K562 (cell line): Measurements from ENCODE around the gene PDGFC. TPM values are rescaled to one million over a fixed set of nuclear protein-coding genes. Genes with fewer than 3 reads are reported as not detected.

ENCODE experiments used
- ATAC-seq: fragments of 200-7000 bp; cut with Tn5 transposase; 3 replicates; pipeline ENCODE4 v1.9.1; 2020; ENCODE audit warnings: moderate library complexity
- BruUV-seq: library from RNA; stranded (reverse); fragments of 400-500 nt; replicated peaks from 2 replicates; lab custom pipeline; 2021; lab: Mats Ljungman, UMichigan
- CTCF ChIA-PET: fragments of 300-600 bp; formaldehyde crosslinking; extraction: SDS; loops from one replicate; lab custom pipeline; 2021; ENCODE audit warnings: low intra/inter-chr PET ratio; lab: Yijun Ruan, JAX
- POLR2A ChIA-PET: fragments of 300-600, 350-650 bp; sonication (Branson Sonifier 250); formaldehyde crosslinking; extraction: SDS; loops from one replicate; lab custom pipeline; 2021; ENCODE audit warnings: antibody characterized with exemption, inconsistent platforms; lab: Yijun Ruan, JAX
- DNase-seq, 4 experiments: peaks; one replicate each; pipeline versions ENCODE4 v3.0.0 to v3.0.0-alpha.2; 2011 to 2018; ENCODE audit warnings: low spot score in 3 of 4, mixed read lengths in 3 of 4; ENCODE audit errors: extremely low read depth in 1 of 4
- FAIRE-seq: peaks from 2 replicates; lab custom pipeline; 2011; peaks lifted over from hg19 to GRCh38; lab: Jason Lieb, UNC
- H2AFZ ChIP-seq: 2 replicates; pipeline ENCODE4 v1.6.0; 2011; ENCODE audit warnings: low read depth, low read length, control low read depth, inconsistent platforms
- H3K27ac ChIP-seq: fragments of 200-600 bp; 3 replicates; pipeline ENCODE4 v1.8.0; 2011; ENCODE audit warnings: low read depth, mild to moderate bottlenecking, control low read depth, inconsistent platforms, low read length, moderate library complexity, mixed read lengths; ENCODE audit errors: extremely low read depth
- H3K27me3 ChIP-seq, 2 experiments: fragments of 300-600 bp in 1 of 2; 2 replicates in 1 of 2; 3 replicates in 1 of 2; pipeline versions ENCODE4 v1.6.0 to v1.8.0; 2011; ENCODE audit warnings: inconsistent platforms in 2 of 2, low read length in 2 of 2, mild to moderate bottlenecking in 1 of 2, mixed read lengths in 1 of 2, moderate library complexity in 1 of 2; ENCODE audit not compliant: control insufficient read depth in 2 of 2, insufficient read depth in 2 of 2
- H3K36me3 ChIP-seq: fragments of 300-600 bp; 3 replicates; pipeline ENCODE4 v1.8.0; 2011; ENCODE audit warnings: mild to moderate bottlenecking, low read length, inconsistent platforms; ENCODE audit not compliant: control insufficient read depth, insufficient read depth
- H3K4me1 ChIP-seq, 2 experiments: fragments of 200-600 bp in 1 of 2; replicated peaks in 1 of 2; 2 replicates in 1 of 2; 3 replicates in 1 of 2; pipeline versions ENCODE4 v1.5.1 to v1.8.0; 2011; ENCODE audit warnings: inconsistent platforms in 2 of 2, low read length in 2 of 2, mild to moderate bottlenecking in 1 of 2, mixed read lengths in 1 of 2, moderate library complexity in 1 of 2; ENCODE audit not compliant: control insufficient read depth in 2 of 2, insufficient read depth in 2 of 2
- H3K4me2 ChIP-seq: 2 replicates; pipeline ENCODE4 v1.6.1; 2011; ENCODE audit warnings: low read length, control low read depth, inconsistent platforms, mixed read lengths; ENCODE audit not compliant: insufficient read depth
- H3K4me3 ChIP-seq: fragments of 200-600 bp; sonication (generic), shearing (Covaris generic); 2 replicates; pipeline ENCODE4 v1.5.1; 2016; ENCODE audit warnings: control low read depth, inconsistent platforms
- H3K79me2 ChIP-seq: fragments of 200-600 bp; 3 replicates; pipeline ENCODE4 v1.8.0; 2011; ENCODE audit warnings: low read length, inconsistent platforms; ENCODE audit not compliant: control insufficient read depth, insufficient read depth
- H3K9ac ChIP-seq, 2 experiments: 2 replicates each; pipeline versions ENCODE4 v1.6.0 to v1.6.1; 2011; ENCODE audit warnings: low read depth in 2 of 2, low read length in 2 of 2, control low read depth in 1 of 2, inconsistent platforms in 1 of 2, mild to moderate bottlenecking in 1 of 2, mixed read lengths in 1 of 2; ENCODE audit not compliant: insufficient read depth in 1 of 2
- H3K9me1 ChIP-seq: one replicate; pipeline ENCODE4 v1.6.0; 2011; ENCODE audit warnings: inconsistent platforms, mild to moderate bottlenecking, low read length, moderate library complexity; ENCODE audit not compliant: control insufficient read depth, insufficient read depth
- H3K9me3 ChIP-seq: replicated peaks from 2 replicates; pipeline ENCODE4 v1.5.1; 2011; ENCODE audit warnings: low read depth, low read length, inconsistent platforms; ENCODE audit not compliant: control insufficient read depth, insufficient read depth
- H4K20me1 ChIP-seq: replicated peaks from 2 replicates; pipeline ENCODE4 v1.6.1; 2011; ENCODE audit warnings: low read length, inconsistent platforms, mixed read lengths; ENCODE audit not compliant: control insufficient read depth, insufficient read depth
- ELF1 ChIP-seq: fragments of 200-800 bp; sonication (Bioruptor generic); IDR thresholded peaks from 2 replicates; pipeline ENCODE4 v1.6.1; 2016; ENCODE audit warnings: missing genetic modification characterization, missing compliant biosample characterization
- FOXM1 ChIP-seq, 2 experiments: fragments of 450-650 bp in 1 of 2; sonication (generic) in 1 of 2; formaldehyde crosslinking in 1 of 2; IDR thresholded peaks; 2 replicates each; pipeline versions ENCODE4 v1.6.1 to v1.9.0; 2017 to 2022; ENCODE audit warnings: low read depth in 2 of 2, mild to moderate bottlenecking in 2 of 2, missing genetic modification reagents in 1 of 2, moderate library complexity in 1 of 2
- KAT2B ChIP-seq: IDR thresholded peaks from one replicate; pipeline ENCODE4 v1.6.1; 2012; ENCODE audit warnings: low read depth, mild to moderate bottlenecking, control low read depth, inconsistent platforms, low read length, moderate library complexity
- MAX ChIP-seq: sonication (generic); formaldehyde crosslinking; IDR thresholded peaks from 2 replicates; pipeline ENCODE4 v1.9.0; 2022; ENCODE audit warnings: mild to moderate bottlenecking, missing genetic modification reagents
- MED1 ChIP-seq: sonication (generic); formaldehyde crosslinking; IDR thresholded peaks from 2 replicates; pipeline ENCODE4 v1.8.1; 2023; ENCODE audit warnings: missing genetic modification reagents, borderline replicate concordance
- NEUROD1 ChIP-seq: fragments of 150-350 bp; IDR thresholded peaks from 2 replicates; pipeline ENCODE4 v1.6.1; 2014; ENCODE audit warnings: borderline replicate concordance, low read length, low read depth; ENCODE audit not compliant: partially characterized antibody
- NFRKB ChIP-seq: fragments of 450-650 bp; IDR thresholded peaks from 2 replicates; pipeline ENCODE4 v1.6.1; 2016; ENCODE audit warnings: low read depth
- NR1H2 ChIP-seq: sonication (generic); formaldehyde crosslinking; IDR thresholded peaks from 2 replicates; pipeline ENCODE4 v1.4.0; 2020; ENCODE audit warnings: mild to moderate bottlenecking, missing genetic modification reagents
- RFX7 ChIP-seq: fragments of 250-450 bp; sonication (Bioruptor Pico); IDR thresholded peaks from 2 replicates; pipeline ENCODE4 v1.5.1; 2021; ENCODE audit warnings: mild to moderate bottlenecking
- TCF7 ChIP-seq: sonication (generic); IDR thresholded peaks from 2 replicates; pipeline ENCODE4 v1.6.1; 2016; ENCODE audit warnings: antibody characterized with exemption, borderline replicate concordance
- ZBTB43 ChIP-seq: sonication (generic); formaldehyde crosslinking; IDR thresholded peaks from 2 replicates; pipeline ENCODE4 v1.8.0; 2023; ENCODE audit warnings: mild to moderate bottlenecking, missing genetic modification reagents
- ZNF589 ChIP-seq: fragments of 200-800 bp; sonication (Bioruptor generic); IDR thresholded peaks from 2 replicates; pipeline ENCODE4 v1.6.1; 2016; ENCODE audit warnings: low read depth, missing genetic modification characterization, missing compliant biosample characterization
- ZNF644 ChIP-seq: fragments of 200-800 bp; sonication (Bioruptor generic); IDR thresholded peaks from 2 replicates; pipeline ENCODE4 v1.6.1; 2016; ENCODE audit warnings: low read depth, missing genetic modification characterization, missing compliant biosample characterization
- WGBS: fragments of 100-300 bp; shearing (Covaris generic); methylation state at CpG from one replicate; pipeline ENCODE4 v1.1.6; 2016; ENCODE audit warnings: low coverage, mixed read lengths; ENCODE audit not compliant: insufficient coverage; ENCODE audit errors: missing lambda C conversion rate; 5-methylcytosine and 5-hydroxymethylcytosine counted together
- in situ Hi-C: fragments of 300-500 bp; cut with MboI; formaldehyde crosslinking; loops from 4 replicates; pipeline ENCODE4 v1.15.0; 2018; ENCODE audit warnings: inconsistent platforms, mixed read lengths
- intact Hi-C: fragments of 100-400 bp; cut with micrococcal nuclease; formaldehyde crosslinking; loops from 2 replicates; pipeline ENCODE4 v1.14.2; 2022
- polyA plus RNA-seq, 8 experiments: library from polyadenylated mRNA; depleted of rRNA in 4 of 8; stranded (reverse) in 5 of 8; unstranded in 3 of 8; fragments of >200 nt; fragmentation: Nextera tagmentation in 2 of 8; fragmentation: Illumina TruSeq in 1 of 8; extraction: Ambion mirVana in 2 of 8; extraction: Trizol in 1 of 8; gene quantifications; 2 replicates each; pipeline versions ENCODE4 v1.2.1 to v1.2.3, GENCODE V29; 2011 to 2014; ENCODE audit warnings: inconsistent platforms in 1 of 8, missing spikeins in 1 of 8
- total RNA-seq, 7 experiments: library from RNA; depleted of rRNA in 6 of 7; stranded (reverse); fragments of >200 nt in 6 of 7; fragmentation: Illumina TruSeq in 2 of 7; extraction: Trizol in 2 of 7; gene quantifications; 2 replicates each; pipeline versions ENCODE4 v1.2.1 to v1.2.3, GENCODE V29; 2011 to 2021; ENCODE audit warnings: low replicate concordance in 1 of 7

The PDGFC gene
- total and polyA plus RNA-seq, 9 of the 15 experiments (the other 6 are each of a cell fraction or from before 2014, with no cell fraction given) = not detected

GRCh38 chr4:156884183-156884582, 87.4 kb downstream of the PDGFC start:
- Histone ChIP-seq H3K4me1 (no peaks in the 10 kb centered on the region), H3K27ac (no peak overlapping the region), H4K20me1 (no peaks in the 10 kb centered on the region), H3K27me3 (no peaks in the 10 kb centered on the region), H2AFZ (no peak overlapping the region), H3K4me3 (no peak overlapping the region), H3K36me3 (no peaks in the 10 kb centered on the region), H3K79me2 (no peaks in the 10 kb centered on the region), H3K9me1 (no peaks in the 10 kb centered on the region), H3K9ac (no peak overlapping the region), H3K4me2 (no peak overlapping the region), H3K9me3 (no peaks in the 10 kb centered on the region)
- 0% methylated on average over 3 of the region's 3 CpGs for WGBS
- in situ Hi-C loops = no loop called here
- BruUV-seq = no TSS peak
- ChIA-PET CTCF (no interaction called here), POLR2A (no interaction called here)
- no peak for TF ChIP-seq MED1 (CRISPR knock-in tag)
- no peak for TF ChIP-seq NR1H2
- TF ChIP-seq NFRKB = no peak
- TF ChIP-seq KAT2B = no peak
- no peak for TF ChIP-seq ZNF589 (CRISPR knock-in tag)
- no peak for TF ChIP-seq RFX7
- TF ChIP-seq ELF1 (tag) = no peak
- TF ChIP-seq ZBTB43 (CRISPR knock-in tag) = no peak
- no peak for TF ChIP-seq FOXM1 (IDR thresholded peaks at IDR 0.05; ENCODE audit: low read depth)
- no peak for TF ChIP-seq FOXM1 (CRISPR knock-in tag; IDR thresholded peaks at IDR 0.05; ENCODE audit: low read depth)
- TF ChIP-seq NEUROD1 = no peak
- no peak for TF ChIP-seq ZNF644 (tag)
- TF ChIP-seq TCF7 = no peak
- no peak for TF ChIP-seq MAX (CRISPR knock-in tag)
- ATAC-seq (no peak), DNase-seq (no peak), FAIRE-seq (no peak)
- intact Hi-C loops = no loop called here
